ENCODE measurements around the gene SMPD3. TPM values are rescaled to one million over a fixed set of nuclear protein-coding genes. Genes with fewer than 3 reads are reported as not detected.

Gene SMPD3
- total RNA-seq, 1 experiment from 2014 or later, result 0.17 TPM

- H3K9me3 ChIP-seq (ENCODE audit: low read depth, low read length, poor library complexity, severe bottlenecking), result no peaks in the 10 kb centered on the region
- no peaks in the 10 kb centered on the region for H3K36me3 ChIP-seq (ENCODE audit: insufficient read depth, low read length, poor library complexity, severe bottlenecking)
- TF ChIP-seq CTCF (conservative IDR thresholded peaks at IDR 0.05; ENCODE audit: low read depth, low read length) (no peak), EZH2 (IDR thresholded peaks at IDR 0.05; ENCODE audit: borderline replicate concordance, low read depth, low read length, poor library complexity, severe bottlenecking) (no peak)
- BruUV-seq (replicated peaks), result no TSS peak
- H3K4me3 ChIP-seq (ENCODE audit: low read depth, low read length, poor library complexity, severe bottlenecking), result no peak overlapping the region
- no peaks in the 10 kb centered on the region for H3K4me1 ChIP-seq (ENCODE audit: insufficient read depth, low read length, poor library complexity, severe bottlenecking)
- POLR2A ChIA-PET (ENCODE audit: low non-redundant PET), result no interaction called here
- H3K27me3 ChIP-seq (replicated peaks; ENCODE audit: insufficient read depth, low read depth, low read length, poor library complexity), result no peaks in the 10 kb centered on the region
- no peak overlapping the region for H3K27ac ChIP-seq (ENCODE audit: low read depth, low read length, poor library complexity, severe bottlenecking)
- no peak for DNase-seq (ENCODE audit: low spot score)
- intact Hi-C loops (cut with micrococcal nuclease; ENCODE audit: unreplicated experiment), result no loop called here
- CTCF ChIA-PET, result no interaction called here
Measured at GRCh38 chr16:68493412-68494070, 45.2 kb upstream of the SMPD3 start.

- H3K27ac ChIP-seq (ENCODE audit: low read depth, low read length, poor library complexity, severe bottlenecking), result no peak overlapping the region
- H3K4me1 ChIP-seq (ENCODE audit: insufficient read depth, low read length, poor library complexity, severe bottlenecking), result no peaks in the 10 kb centered on the region
- intact Hi-C loops (cut with micrococcal nuclease; ENCODE audit: unreplicated experiment), result no loop called here
- BruUV-seq (replicated peaks), result no TSS peak
- H3K9me3 ChIP-seq (ENCODE audit: low read depth, low read length, poor library complexity, severe bottlenecking), result no peaks in the 10 kb centered on the region
- no peak for DNase-seq (ENCODE audit: low spot score)
- POLR2A ChIA-PET (ENCODE audit: low non-redundant PET), result no interaction called here
- CTCF ChIA-PET, result no interaction called here
- no peak for TF ChIP-seq CTCF (conservative IDR thresholded peaks at IDR 0.05; ENCODE audit: low read depth, low read length)
- TF ChIP-seq EZH2 (IDR thresholded peaks at IDR 0.05; ENCODE audit: borderline replicate concordance, low read depth, low read length, poor library complexity, severe bottlenecking), result no peak
- no peaks in the 10 kb centered on the region for H3K27me3 ChIP-seq (replicated peaks; ENCODE audit: insufficient read depth, low read depth, low read length, poor library complexity)
- no peak overlapping the region for H3K4me3 ChIP-seq (ENCODE audit: low read depth, low read length, poor library complexity, severe bottlenecking)
- no peaks in the 10 kb centered on the region for H3K36me3 ChIP-seq (ENCODE audit: insufficient read depth, low read length, poor library complexity, severe bottlenecking)
Measured at GRCh38 chr16:68492543-68493411, 44.5 kb upstream of the SMPD3 start.

GRCh38 chr16:68492151-68492542 is 43.8 kb upstream of the SMPD3 start:
- CTCF ChIA-PET, result no interaction called here
- POLR2A ChIA-PET (ENCODE audit: low non-redundant PET), result no interaction called here

More at GRCh38 chr16:68492151-68492542, 43.8 kb upstream of the SMPD3 start:
- no peak for TF ChIP-seq CTCF (conservative IDR thresholded peaks at IDR 0.05; ENCODE audit: low read depth, low read length)
- no peak for DNase-seq (ENCODE audit: low spot score)
- H3K4me3 ChIP-seq (ENCODE audit: low read depth, low read length, poor library complexity, severe bottlenecking), result no peak overlapping the region
- H3K9me3 ChIP-seq (ENCODE audit: low read depth, low read length, poor library complexity, severe bottlenecking), result no peaks in the 10 kb centered on the region
- H3K27ac ChIP-seq (ENCODE audit: low read depth, low read length, poor library complexity, severe bottlenecking), result no peak overlapping the region
- H3K27me3 ChIP-seq (replicated peaks; ENCODE audit: insufficient read depth, low read depth, low read length, poor library complexity), result no peaks in the 10 kb centered on the region
- H3K36me3 ChIP-seq (ENCODE audit: insufficient read depth, low read length, poor library complexity, severe bottlenecking), result no peaks in the 10 kb centered on the region
- intact Hi-C loops (cut with micrococcal nuclease; ENCODE audit: unreplicated experiment), result no loop called here
- H3K4me1 ChIP-seq (ENCODE audit: insufficient read depth, low read length, poor library complexity, severe bottlenecking), result no peaks in the 10 kb centered on the region
- no TSS peak for BruUV-seq (replicated peaks)
